ENCODE measurements around the gene F2.

F2 gene

GRCh38 chr11:46718155-46719019, 626 bp upstream of the F2 start:
- no peak for DNase-seq

- DNase-seq = no peak
These were observed 668 bp downstream of the F2 start for GRCh38 chr11:46719543-46720218.

GRCh38 chr11:46721286-46721685, 2.3 kb downstream of the F2 start:
- no peak for DNase-seq

- DNase-seq = no peak
These were observed 3.7 kb downstream of the F2 start for GRCh38 chr11:46722566-46723358.

GRCh38 chr11:46723359-46723680, 4.3 kb downstream of the F2 start:
- no peak for DNase-seq

- no peak for DNase-seq
These were observed 5.1 kb downstream of the F2 start for GRCh38 chr11:46724088-46724487.

- DNase-seq = no peak
These were observed 6.6 kb downstream of the F2 start for GRCh38 chr11:46725338-46726205.

- no peak for DNase-seq
These were observed 7.3 kb downstream of the F2 start for GRCh38 chr11:46726206-46726862.

GRCh38 chr11:46727952-46728658, 9.1 kb downstream of the F2 start:
- DNase-seq = no peak

- no peak for DNase-seq
These were observed 9.6 kb downstream of the F2 start for GRCh38 chr11:46728659-46729040.

- no peak for DNase-seq
These were observed 10.4 kb downstream of the F2 start for GRCh38 chr11:46729110-46730027.

- no peak for DNase-seq
These were observed 12.5 kb downstream of the F2 start for GRCh38 chr11:46731545-46731944.

- no peak for DNase-seq
These were observed 14.2 kb downstream of the F2 start for GRCh38 chr11:46733234-46733633.

GRCh38 chr11:46736146-46736545, 17.1 kb downstream of the F2 start:
- no peak for DNase-seq

GRCh38 chr11:46736615-46737014, 17.6 kb downstream of the F2 start:
- DNase-seq = no peak

- DNase-seq = no peak
These were observed 18.7 kb downstream of the F2 start for GRCh38 chr11:46737699-46738098.

- DNase-seq = no peak
These were observed 19.9 kb downstream of the F2 start for GRCh38 chr11:46738887-46739286.

GRCh38 chr11:46741600-46742484, 22.8 kb downstream of the F2 start:
- no peak for DNase-seq

- no peak for DNase-seq
These were observed 24.0 kb downstream of the F2 start for GRCh38 chr11:46743043-46743442.

All from stimulated activated CD4-positive, alpha-beta T cell treated with anti-CD3 and anti-CD28 coated beads, Interleukin-4, amount 100 ng/mL, for 1 hour (primary cell).